GM12872 (cell line): ENCODE results near the gene USP17L22.
"Not testable (repeated sequence)": the region's sequence is repeated elsewhere in the genome, so short reads cannot be mapped to it uniquely, and the experiment has no call there.

Experiments
- TF ChIP-seq, protein P1 (sequence below): IDR thresholded peaks from 3 replicates; pipeline ENCODE4 v1.5.1; 2011; ENCODE audit warnings: low read depth, mild to moderate bottlenecking, low read length, moderate library complexity; ENCODE audit not compliant: insufficient read depth

The USP17L22 gene, protein sequence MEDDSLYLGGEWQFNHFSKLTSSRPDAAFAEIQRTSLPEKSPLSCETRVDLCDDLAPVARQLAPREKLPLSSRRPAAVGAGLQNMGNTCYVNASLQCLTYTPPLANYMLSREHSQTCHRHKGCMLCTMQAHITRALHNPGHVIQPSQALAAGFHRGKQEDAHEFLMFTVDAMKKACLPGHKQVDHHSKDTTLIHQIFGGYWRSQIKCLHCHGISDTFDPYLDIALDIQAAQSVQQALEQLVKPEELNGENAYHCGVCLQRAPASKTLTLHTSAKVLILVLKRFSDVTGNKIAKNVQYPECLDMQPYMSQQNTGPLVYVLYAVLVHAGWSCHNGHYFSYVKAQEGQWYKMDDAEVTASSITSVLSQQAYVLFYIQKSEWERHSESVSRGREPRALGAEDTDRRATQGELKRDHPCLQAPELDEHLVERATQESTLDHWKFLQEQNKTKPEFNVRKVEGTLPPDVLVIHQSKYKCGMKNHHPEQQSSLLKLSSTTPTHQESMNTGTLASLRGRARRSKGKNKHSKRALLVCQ

DNA sequence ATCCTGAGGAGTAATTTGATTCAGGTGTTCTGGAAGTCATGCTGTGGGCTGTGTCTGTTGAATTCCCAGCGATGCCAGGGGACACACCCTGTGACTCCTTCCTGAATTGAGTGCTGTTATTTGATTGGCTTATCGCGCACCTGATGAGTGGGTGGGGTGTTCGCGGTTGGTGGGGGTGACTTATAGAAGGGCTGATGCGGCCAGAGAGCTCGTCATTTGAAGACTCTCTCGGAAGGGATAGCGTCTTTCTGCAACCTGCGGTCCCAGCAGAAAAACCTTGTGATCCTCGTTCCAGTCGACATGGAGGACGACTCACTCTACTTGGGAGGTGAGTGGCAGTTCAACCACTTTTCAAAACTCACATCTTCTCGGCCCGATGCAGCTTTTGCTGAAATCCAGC, at the start of gene USP17L22:
TSS of gene USP17L22 (plus strand) at position 301 of the 400 bp plus-strand sequence. CDS start at position 301, 0 bp downstream.
- TF ChIP-seq, protein P1, sequence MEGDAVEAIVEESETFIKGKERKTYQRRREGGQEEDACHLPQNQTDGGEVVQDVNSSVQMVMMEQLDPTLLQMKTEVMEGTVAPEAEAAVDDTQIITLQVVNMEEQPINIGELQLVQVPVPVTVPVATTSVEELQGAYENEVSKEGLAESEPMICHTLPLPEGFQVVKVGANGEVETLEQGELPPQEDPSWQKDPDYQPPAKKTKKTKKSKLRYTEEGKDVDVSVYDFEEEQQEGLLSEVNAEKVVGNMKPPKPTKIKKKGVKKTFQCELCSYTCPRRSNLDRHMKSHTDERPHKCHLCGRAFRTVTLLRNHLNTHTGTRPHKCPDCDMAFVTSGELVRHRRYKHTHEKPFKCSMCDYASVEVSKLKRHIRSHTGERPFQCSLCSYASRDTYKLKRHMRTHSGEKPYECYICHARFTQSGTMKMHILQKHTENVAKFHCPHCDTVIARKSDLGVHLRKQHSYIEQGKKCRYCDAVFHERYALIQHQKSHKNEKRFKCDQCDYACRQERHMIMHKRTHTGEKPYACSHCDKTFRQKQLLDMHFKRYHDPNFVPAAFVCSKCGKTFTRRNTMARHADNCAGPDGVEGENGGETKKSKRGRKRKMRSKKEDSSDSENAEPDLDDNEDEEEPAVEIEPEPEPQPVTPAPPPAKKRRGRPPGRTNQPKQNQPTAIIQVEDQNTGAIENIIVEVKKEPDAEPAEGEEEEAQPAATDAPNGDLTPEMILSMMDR = not testable (repeated sequence)

DNA sequence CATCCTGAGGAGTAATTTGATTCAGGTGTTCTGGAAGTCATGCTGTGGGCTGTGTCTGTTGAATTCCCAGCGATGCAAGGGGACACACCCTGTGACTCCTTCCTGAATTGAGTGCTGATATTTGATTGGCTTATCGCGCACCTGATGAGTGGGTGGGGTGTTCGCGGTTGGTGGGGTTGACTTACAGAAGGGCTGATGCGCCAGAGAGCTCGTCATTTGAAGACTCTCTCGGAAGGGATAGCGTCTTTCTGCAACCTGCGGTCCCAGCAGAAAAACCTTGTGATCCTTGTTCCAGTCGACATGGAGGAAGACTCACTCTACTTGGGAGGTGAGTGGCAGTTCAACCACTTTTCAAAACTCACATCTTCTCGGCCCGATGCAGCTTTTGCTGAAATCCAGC, 47.6 kb upstream of the USP17L22 start, which contains the start of gene USP17L12:
TSS of gene USP17L12 (plus strand) at position 301 of the 400 bp plus-strand sequence. CDS start at position 301, 0 bp downstream.
- TF ChIP-seq, protein P1 = not testable (repeated sequence)

DNA sequence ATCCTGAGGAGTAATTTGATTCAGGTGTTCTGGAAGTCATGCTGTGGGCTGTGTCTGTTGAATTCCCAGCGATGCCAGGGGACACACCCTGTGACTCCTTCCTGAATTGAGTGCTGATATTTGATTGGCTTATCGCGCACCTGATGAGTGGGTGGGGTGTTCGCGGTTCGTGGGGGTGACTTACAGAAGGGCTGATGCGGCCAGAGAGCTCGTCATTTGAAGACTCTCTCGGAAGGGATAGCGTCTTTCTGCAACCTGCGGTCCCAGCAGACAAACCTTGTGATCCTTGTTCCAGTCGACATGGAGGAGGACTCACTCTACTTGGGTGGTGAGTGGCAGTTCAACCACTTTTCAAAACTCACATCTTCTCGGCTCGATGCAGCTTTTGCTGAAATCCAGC, 42.8 kb upstream of the USP17L22 start, which contains the start of gene USP17L13:
TSS of gene USP17L13 (plus strand) at position 301 of the 400 bp plus-strand sequence. CDS start at position 301, 0 bp downstream.
- TF ChIP-seq, protein P1 = not testable (repeated sequence)

DNA sequence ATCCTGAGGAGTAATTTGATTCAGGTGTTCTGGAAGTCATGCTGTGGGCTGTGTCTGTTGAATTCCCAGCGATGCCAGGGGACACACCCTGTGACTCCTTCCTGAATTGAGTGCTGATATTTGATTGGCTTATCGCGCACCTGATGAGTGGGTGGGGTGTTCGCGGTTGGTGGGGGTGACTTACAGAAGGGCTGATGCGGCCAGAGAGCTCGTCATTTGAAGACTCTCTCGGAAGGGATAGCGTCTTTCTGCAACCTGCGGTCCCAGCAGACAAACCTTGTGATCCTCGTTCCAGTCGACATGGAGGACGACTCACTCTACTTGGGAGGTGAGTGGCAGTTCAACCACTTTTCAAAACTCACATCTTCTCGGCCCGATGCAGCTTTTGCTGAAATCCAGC, 33.3 kb upstream of the USP17L22 start, which contains the start of gene USP17L15:
TSS of gene USP17L15 (plus strand) at position 301 of the 400 bp plus-strand sequence. CDS start at position 301, 0 bp downstream.
- TF ChIP-seq, protein P1 = not testable (repeated sequence)

DNA sequence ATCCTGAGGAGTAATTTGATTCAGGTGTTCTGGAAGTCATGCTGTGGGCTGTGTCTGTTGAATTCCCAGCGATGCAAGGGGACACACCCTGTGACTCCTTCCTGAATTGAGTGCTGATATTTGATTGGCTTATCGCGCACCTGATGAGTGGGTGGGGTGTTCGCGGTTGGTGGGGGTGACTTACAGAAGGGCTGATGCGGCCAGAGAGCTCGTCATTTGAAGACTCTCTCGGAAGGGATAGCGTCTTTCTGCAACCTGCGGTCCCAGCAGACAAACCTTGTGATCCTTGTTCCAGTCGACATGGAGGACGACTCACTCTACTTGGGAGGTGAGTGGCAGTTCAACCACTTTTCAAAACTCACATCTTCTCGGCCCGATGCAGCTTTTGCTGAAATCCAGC, 23.8 kb upstream of the USP17L22 start, which contains the start of gene USP17L17:
TSS of gene USP17L17 (plus strand) at position 301 of the 400 bp plus-strand sequence. CDS start at position 301, 0 bp downstream.
- TF ChIP-seq, protein P1 = not testable (repeated sequence)

DNA sequence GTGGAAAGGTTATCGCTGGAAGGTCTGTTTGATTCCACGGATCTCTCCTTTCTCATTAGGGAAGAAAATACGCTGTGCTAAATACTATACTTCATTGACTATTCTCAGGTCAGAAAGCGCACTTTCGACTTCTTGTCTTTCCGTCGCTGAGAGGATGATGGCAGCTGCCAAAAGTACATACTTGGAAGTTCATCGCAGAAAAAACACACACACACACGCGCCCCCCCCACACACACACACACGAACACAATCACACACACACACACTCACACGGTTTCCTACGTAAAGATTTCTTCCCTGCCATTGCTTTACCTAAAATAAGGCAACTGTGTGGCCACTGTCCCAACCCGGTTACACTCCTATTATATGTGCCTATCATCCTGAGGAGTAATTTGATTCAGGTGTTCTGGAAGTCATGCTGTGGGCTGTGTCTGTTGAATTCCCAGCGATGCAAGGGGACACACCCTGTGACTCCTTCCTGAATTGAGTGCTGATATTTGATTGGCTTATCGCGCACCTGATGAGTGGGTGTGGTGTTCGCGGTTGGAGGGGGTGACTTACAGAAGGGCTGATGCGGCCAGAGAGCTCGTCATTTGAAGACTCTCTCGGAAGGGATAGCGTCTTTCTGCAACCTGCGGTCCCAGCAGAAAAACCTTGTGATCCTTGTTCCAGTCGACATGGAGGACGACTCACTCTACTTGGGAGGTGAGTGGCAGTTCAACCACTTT, 19.3 kb upstream of the USP17L22 start, which contains the start of gene USP17L18:
TSS of gene USP17L18 (plus strand) at position 678 of the 728 bp plus-strand sequence. CDS start at position 678, 0 bp downstream.
- TF ChIP-seq, protein P1 = not testable (repeated sequence)
